ENCODE results near the gene GMEB2.
"Not testable (repeated sequence)": the region's sequence is repeated elsewhere in the genome, so short reads cannot be mapped to it uniquely, and the experiment has no call there.

GMEB2 gene, protein sequence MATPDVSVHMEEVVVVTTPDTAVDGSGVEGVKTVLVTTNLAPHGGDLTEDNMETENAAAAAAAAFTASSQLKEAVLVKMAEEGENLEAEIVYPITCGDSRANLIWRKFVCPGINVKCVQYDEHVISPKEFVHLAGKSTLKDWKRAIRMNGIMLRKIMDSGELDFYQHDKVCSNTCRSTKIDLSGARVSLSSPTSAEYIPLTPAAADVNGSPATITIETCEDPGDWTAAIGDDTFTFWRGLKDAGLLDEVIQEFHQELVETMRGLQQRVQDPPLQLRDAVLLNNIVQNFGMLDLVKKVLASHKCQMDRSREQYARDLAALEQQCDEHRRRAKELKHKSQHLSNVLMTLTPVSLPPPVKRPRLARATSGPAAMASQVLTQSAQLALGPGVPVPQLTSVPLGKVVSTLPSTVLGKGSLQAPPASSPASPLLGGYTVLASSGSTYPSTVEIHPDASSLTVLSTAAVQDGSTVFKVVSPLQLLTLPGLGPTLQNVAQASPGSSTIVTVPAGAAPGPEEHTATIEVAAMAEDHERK

DNA sequence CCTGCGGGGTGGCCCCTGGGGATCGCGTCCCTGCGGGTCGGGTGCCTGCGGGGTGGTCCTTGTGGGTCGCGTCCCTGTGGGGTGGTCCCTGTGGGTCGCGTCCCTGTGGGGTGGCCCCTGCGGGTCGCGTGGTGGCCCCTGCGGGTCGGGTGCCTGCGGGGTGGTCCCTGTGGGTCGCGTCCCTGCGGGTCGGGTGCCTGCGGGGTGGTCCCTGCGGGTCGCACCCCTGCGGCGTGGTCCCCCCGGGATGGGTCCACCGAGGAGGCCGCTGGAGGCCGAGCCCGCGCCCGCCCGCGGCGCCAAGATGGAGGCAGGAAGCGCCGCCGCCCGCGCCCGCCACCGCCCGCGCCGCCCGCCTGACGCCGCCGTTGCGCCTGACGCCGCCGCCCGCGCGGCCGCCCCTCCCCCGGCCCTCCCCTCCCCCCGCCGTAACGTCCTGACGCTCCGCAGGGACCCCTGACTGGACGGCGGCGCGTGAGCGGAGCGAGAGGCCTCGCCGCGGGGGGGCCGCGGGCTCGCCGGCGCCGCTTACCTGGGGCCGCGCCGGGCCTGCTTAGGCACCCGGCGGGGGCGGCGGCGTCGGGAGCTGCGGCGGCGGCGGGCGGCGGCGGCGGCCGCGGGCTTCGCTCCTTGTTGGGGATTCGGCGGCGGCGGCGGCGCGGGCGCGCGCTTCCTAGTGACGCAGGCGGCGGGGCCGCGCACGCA, at the start of gene GMEB2:
TSS of gene GMEB2 (minus strand) at position 678 of the 705 bp plus-strand sequence. CDS start 7,704 bp downstream, outside the sequence.
- peak; percentile 93 for DNase-seq (ENCODE audit: low spot score)

DNA sequence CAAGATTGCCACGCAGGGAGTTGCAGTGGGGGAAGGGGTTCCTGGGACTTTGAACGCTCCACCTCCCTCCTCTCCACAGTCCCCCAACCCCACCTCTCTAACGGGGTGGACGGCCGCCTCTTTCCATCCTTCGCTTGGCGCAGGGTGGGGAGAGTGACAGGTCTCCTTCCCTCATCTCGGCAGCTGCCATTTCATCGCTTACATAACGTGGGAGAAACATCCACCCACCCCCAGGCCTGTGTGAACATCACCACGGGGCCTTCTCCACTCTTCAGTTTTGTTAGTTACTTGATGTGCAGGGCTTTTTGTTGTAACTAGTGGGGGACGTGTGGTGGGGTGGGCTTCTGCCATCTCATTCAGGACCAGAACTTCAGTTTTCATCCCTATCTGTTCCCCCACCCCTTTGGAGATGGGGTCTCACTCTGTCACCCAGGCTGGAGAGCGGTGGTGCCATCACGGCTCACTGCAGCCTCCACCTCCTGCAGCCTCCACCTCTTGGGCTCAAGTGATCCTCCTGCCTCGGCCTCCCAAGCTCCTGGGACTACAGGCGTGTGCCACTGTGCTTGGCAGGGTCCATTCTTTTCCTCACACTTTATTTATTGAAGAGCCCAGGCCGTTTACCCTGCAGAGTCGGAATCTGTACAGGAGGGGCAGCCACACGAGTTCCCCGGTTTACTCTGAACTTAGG, 48.9 kb upstream of the GMEB2 start:
- DNase-seq (ENCODE audit: low spot score) = no peak

DNA sequence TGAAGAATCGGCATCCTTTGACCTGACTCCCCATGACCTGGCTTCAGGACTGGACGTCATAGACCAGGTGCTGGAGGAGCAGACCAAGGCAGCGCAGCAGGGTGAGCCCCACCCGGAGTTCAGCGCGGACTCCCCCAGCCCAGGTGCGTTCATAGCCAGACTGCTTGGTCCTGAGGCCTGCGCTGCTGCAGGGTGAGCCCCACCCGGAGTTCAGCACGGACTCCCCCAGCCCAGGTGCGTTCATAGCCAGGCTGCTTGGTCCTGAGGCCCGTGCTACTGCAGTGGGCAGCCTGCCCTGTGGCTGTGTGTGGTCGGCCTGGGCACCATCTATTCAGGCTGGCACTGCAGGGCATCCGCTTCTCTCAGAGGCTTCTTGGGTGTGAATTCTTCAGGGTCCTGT, 47.0 kb upstream of the GMEB2 start:
- DNase-seq (ENCODE audit: low spot score) = no peak

DNA sequence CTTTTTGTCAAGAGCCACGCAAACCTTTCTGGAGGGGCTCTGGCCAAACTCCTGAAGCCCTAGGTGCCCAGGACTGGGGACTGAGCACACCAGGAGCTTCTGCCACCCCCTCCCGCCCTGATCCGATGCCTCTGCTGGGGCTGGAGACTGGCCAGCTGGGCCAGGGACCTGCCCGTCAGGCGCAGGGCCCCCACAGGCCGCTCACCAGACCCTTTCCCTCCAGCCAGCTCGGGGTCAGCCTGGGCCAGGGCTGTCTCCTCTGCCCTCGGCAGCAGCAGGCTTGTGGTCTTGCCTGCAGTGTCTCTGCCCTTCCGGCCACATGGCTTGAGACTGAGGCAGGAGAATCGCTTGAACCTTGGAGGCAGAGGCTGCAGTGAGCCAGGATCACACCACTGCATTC, 45.8 kb upstream of the GMEB2 start:
- DNase-seq (ENCODE audit: low spot score) = no peak

DNA sequence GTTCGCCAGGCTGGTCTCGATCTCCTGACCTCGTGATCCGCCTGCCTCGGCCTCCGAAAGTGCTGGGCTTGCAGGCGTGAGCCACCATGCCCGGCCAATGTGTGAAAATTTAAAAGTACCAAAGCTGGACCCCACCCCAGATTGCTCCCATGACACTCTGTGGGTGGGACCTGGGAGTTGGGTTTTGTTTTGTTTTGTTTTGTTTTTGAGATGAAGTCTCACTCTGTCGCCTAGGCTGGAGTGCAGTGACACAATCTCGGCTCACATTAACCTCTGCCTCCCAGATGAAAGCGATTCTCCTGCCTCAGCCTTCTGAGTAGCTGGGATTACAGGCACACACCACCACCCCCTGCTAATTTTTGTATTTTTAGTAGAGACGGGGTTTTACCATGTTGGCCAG, 44.8 kb upstream of the GMEB2 start:
- DNase-seq (ENCODE audit: low spot score) = not testable (repeated sequence)

GRCh38 chr20:63668351-63668750, 41.5 kb upstream of the GMEB2 start:
- DNase-seq (ENCODE audit: low spot score) = no peak

GRCh38 chr20:63667858-63668257, 41.0 kb upstream of the GMEB2 start:
- no peak for DNase-seq (ENCODE audit: low spot score)

DNA sequence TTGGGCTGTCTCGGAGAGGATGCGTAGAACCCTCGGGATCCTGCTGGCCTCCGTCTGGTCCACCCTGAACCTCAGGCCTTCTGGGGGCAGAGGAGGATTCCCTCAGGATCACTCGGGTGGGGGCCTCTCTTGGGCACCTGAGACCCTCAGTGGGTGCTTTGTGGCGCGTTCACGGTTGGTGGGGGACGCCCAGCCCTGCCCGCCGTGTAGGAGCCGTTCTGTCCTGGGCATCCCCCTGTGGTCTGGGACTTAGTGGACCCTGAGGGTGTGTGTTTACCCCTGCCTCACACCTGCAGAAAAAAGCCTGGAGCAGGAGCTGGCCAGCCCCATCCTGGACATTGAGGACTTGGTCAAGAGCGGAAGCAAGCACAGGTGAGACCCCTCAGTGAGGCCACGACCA, 38.8 kb upstream of the GMEB2 start:
- DNase-seq (ENCODE audit: low spot score) = no peak

GRCh38 chr20:63664861-63665594, 38.1 kb upstream of the GMEB2 start:
- no peak for DNase-seq (ENCODE audit: low spot score)

DNA sequence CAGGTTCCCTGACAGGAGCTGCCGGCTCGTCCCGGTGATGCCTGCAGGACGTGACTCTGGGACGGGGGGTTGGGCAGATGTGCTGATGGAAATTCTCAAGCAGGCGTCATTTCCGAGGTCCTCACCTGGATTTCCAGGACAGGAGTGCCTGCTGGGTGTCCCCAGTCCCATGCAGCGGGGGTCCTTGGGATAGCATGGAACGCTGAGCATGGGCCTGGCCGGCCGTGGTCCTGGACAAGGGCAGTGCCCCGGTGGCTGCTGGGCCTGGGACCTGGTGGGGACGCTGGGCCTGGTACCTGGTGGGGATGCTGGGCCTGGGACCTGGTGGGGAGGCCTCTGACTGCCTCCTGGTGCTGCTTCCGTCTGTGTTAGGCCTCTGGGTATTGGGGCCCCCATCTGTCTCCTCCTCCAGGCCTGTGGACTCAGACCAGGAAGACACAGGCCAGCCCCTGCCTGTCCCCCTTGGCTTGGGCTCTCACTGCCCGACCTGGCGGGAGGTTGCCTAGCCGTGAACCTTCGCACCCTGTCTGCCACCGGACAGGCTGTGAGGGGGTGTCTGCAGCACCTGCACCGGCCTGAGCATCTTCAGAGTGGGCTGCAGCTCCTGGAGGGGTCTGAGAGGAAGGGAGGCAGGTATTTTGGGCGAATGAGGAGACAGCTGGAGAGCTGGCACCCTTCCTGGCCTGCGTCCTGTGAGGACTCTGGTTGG, 37.4 kb upstream of the GMEB2 start:
- no peak for DNase-seq (ENCODE audit: low spot score)

DNA sequence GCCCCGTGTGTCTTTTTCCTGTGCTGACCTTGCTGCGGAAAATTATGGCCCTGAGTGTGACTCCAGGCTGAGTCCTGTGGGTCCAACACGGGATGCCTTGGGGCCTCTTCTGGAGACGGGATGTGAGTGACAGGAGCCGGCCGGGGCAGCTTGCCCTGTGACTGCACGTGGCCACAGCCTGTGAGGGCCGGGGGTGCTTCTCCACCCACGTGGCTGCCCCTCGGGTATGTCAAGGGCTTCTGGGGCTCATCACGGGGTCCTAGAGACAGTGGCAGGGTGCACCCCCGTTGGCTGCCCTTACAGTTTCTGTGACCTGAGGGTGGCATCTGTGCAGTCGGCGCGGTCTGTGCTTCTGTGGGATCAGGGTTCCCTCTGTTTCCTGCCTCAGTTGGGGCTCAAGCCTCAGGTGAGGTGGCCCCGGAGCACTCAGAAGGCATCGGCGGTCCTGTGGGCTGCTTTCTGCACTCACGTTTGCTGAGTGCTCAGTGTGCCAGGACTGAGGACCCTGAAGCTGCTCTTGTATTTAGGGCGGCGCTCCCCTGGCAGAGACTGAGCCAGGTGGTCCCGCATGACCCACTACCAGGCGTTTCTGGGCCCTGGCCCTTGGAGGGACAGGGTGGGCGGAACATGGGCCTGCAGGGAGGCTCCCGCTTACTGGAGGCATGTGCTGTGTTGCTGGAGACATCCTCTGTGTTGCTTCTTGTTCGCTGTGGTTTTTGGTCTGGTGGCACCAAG, 36.6 kb upstream of the GMEB2 start:
- DNase-seq (ENCODE audit: low spot score) = no peak

DNA sequence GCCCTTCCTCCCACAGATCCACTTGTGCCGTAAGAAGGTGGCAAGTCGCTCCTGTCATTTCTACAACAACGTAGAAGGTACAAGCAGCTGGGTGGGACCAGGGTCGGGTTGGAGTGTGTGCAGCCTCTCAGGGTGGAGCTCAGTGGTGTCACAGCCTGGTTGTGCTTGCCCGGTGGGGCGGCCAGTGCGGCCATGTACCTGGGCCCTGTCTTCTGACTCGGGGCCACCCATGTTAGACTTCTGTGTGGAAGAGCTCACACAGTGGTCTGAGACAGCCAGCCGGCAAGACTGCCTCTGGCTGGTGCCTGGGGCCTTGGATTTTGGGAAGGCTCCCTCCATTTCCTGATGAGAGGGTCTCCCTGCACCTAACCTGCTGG, 35.9 kb upstream of the GMEB2 start:
- no peak for DNase-seq (ENCODE audit: low spot score)

DNA sequence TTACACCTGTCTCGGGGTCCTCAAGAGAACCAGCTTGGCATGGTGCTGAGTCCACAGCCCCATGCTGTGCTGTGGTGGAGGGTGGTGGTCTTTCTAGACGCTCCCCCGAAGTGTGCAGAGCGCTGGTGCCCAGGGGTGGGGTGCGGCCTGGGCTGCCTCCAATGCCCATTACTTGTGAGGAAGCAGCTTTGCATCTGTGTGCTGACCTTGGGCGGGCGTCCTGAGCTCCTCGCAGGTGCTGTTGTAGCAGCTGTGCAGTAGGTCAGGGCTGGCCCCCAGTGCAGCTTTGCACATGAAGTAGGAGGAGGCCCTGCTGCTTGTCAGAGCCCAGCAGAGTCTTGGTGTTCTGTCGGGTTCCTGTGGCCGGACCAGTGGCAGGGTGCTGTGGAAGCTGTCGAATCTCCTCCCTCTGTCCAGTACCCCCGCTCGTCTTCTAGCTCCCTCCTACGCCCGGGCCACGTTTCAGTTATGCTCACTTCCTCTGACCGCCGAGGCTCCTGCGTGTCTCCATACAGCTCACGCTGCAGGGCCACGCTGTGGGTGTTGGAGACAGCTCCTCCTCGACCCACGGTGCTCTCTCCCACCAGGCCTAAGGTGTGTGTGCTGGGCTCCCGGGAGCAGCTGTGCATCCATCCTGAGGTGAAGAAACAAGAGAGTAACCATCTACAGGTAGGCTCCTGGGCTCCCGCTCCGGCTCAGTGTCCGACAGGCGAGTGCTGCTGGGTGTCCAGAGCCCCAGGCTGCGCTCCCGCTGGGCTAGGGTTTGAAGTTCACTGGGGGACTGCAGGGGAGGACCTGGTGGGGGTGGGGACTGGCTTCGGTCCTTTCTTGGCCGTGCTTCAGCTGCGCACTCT, 35.3 kb upstream of the GMEB2 start:
- no peak for DNase-seq (ENCODE audit: low spot score)

- no peak for DNase-seq (ENCODE audit: low spot score)
These were observed 34.2 kb upstream of the GMEB2 start for GRCh38 chr20:63661108-63661507.

DNA sequence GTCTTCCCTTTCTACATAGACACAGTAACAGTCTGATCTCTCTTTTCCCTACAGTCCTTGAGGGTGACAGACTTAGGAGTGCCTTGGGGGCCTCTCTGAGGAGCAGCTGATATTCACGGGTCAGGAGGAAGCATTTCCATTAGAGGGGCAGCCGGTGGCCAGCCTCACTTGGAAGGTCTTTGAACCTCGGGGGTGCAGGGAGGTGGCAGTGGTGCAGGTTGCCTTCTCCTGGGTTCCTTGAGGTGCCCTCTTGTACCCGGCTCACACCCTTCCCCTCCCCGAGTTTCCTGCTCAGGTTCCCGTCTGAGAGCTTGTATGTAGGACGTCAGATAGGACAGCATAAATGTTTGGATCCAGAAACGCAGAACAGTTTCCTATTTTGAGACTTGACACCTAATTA, 33.7 kb upstream of the GMEB2 start:
- DNase-seq (ENCODE audit: low spot score) = no peak

DNA sequence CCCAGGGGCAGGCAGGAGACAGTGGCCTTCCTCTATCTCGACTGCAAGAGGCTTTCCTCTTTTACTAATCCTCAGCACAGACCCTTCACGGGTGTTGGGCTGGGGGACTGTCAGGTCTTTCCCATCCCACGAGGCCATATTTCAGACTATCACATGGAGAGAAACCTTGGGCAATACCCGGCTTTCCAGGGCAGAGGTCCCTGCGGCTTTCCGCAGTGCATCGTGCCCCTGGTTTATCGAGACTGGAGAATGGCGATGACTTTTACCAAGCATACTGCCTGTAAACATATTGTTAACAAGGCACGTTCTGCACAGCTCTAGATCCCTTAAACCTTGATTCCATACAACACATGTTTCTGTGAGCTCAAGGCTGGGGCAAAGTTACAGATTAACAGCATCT, 33.3 kb upstream of the GMEB2 start:
- not testable (repeated sequence) for DNase-seq (ENCODE audit: low spot score)

- DNase-seq (ENCODE audit: low spot score) = no peak
These were observed 32.5 kb upstream of the GMEB2 start for GRCh38 chr20:63659370-63659769.

DNA sequence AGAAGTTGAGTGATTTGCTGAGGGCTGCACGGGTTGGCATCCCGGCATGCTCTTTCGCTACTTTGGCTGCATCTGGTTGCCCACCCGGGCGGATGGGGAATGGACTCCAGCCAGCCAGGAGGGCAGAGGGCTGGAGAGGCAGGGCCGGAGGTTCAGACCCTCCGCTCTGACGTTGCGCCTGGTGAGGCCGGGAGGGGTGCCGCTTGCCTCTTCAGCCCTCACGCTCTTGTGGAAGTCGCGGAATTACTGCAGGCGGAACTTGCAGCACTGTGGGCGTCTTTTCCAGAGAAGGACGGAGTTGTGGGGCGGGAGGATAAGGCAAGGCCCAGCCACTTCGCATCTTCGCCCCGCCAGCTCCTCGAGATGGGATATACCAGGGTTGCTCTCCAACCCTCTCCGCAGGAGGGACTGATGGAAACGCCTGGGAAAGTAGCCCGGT, 31.9 kb upstream of the GMEB2 start:
- DNase-seq (ENCODE audit: low spot score) = no peak

GRCh38 chr20:63657937-63658748, 31.2 kb upstream of the GMEB2 start, which contains the start of gene RTEL1:
Gene RTEL1 (plus strand): TSS chr20:63658312. CDS start chr20:63659403, 1,091 bp downstream.
- DNase-seq (ENCODE audit: low spot score) = peak; percentile 99
